AG09319 (cell line): Measurements from ENCODE around the gene MEG3.

ENCODE experiments used
- DNase-seq: peaks from one replicate; pipeline ENCODE4 v3.0.0-alpha.2; 2010; ENCODE audit warnings: low read depth; ENCODE audit errors: extremely low read depth
- CTCF ChIP-seq: IDR thresholded peaks from 2 replicates; pipeline ENCODE4 v1.5.1; 2011; ENCODE audit warnings: low read depth, mild to moderate bottlenecking, inconsistent platforms, low read length, moderate library complexity

Gene MEG3

GRCh38 chr14:100875861-100876590, 50.1 kb downstream of the MEG3 start:
- DNase-seq: no peak
- TF ChIP-seq CTCF: no peak

GRCh38 chr14:100878271-100879146, 52.6 kb downstream of the MEG3 start:
- no peak for DNase-seq
- TF ChIP-seq CTCF: no peak

GRCh38 chr14:100879194-100879593, 53.3 kb downstream of the MEG3 start:
- no peak for TF ChIP-seq CTCF
- DNase-seq: no peak

- no peak for TF ChIP-seq CTCF
- no peak for DNase-seq
Measured at GRCh38 chr14:100879782-100880181, 53.9 kb downstream of the MEG3 start.

- TF ChIP-seq CTCF: no peak
- no peak for DNase-seq
Measured at GRCh38 chr14:100880271-100881101, 54.6 kb downstream of the MEG3 start.

GRCh38 chr14:100881211-100882025, 55.5 kb downstream of the MEG3 start:
- no peak for TF ChIP-seq CTCF
- no peak for DNase-seq
